Measurements from ENCODE around the gene EXOC3L4. TPM values are rescaled to one million over a fixed set of nuclear protein-coding genes. Genes with fewer than 3 reads are reported as not detected.
A peak's percentile ranks its signal among the peaks of the same experiment; 100 is the strongest.

Gene EXOC3L4
- polyA plus RNA-seq, 6 donors from 2014 or later: not detected

GRCh38 chr14:103099733-103100280, 5.3 kb downstream of the EXOC3L4 start:
- no peaks in the 10 kb centered on the region for H3K36me3 Mint-ChIP-seq
- H3K4me3 Mint-ChIP-seq: no peak overlapping the region
- H3K27ac Mint-ChIP-seq: no peak overlapping the region
- H3K9me3 Mint-ChIP-seq: no peaks in the 10 kb centered on the region
- peaks cover 11 to 24% (median 17%) of the 10 kb centered on the region in 3 donors for H3K4me1 Mint-ChIP-seq
- ATAC-seq (ENCODE audit: low read depth in 2 of 2): no peak
- H3K27me3 Mint-ChIP-seq: peaks cover 14 to 53% (median 42%) of the 10 kb centered on the region in 3 donors
- no peak for DNase-seq

GRCh38 chr14:103100281-103101121, 6.0 kb downstream of the EXOC3L4 start:
- Mint-ChIP-seq H3K9me3 (no peaks in the 10 kb centered on the region), H3K4me3 (no peak overlapping the region), H3K27ac (peak overlapping the region in 1 of 6 donors; percentile 56), H3K36me3 (no peaks in the 10 kb centered on the region), H3K4me1 (peaks cover 16 to 29% (median 24%) of the 10 kb centered on the region in 3 donors), H3K27me3 (peaks cover 20 to 60% (median 43%) of the 10 kb centered on the region in 3 donors)
- DNase-seq: no peak
- ATAC-seq (ENCODE audit: low read depth in 2 of 2): peak in 1 of 2 donors; percentile 36

- ATAC-seq (ENCODE audit: low read depth in 2 of 2) (no peak), DNase-seq (no peak)
- Mint-ChIP-seq H3K36me3 (no peaks in the 10 kb centered on the region), H3K4me3 (peak overlapping the region in 3 of 8 donors; percentile 15 to 26 (median 23)), H3K4me1 (peaks cover 16 to 32% (median 28%) of the 10 kb centered on the region in 3 donors), H3K27me3 (peaks cover 23 to 63% (median 42%) of the 10 kb centered on the region in 3 donors), H3K9me3 (no peaks in the 10 kb centered on the region), H3K27ac (no peak overlapping the region)
These were observed 6.9 kb downstream of the EXOC3L4 start for GRCh38 chr14:103101257-103101962.

GRCh38 chr14:103101963-103102688, 7.6 kb downstream of the EXOC3L4 start:
- peaks cover 20 to 63% (median 35%) of the 10 kb centered on the region in 3 donors for H3K27me3 Mint-ChIP-seq
- no peak for ATAC-seq (ENCODE audit: low read depth in 2 of 2)

GRCh38 chr14:103102689-103103260, 8.2 kb downstream of the EXOC3L4 start:
- Mint-ChIP-seq H3K27me3 (peaks cover 20 to 62% (median 29%) of the 10 kb centered on the region in 3 donors), H3K36me3 (no peaks in the 10 kb centered on the region), H3K4me1 (peaks cover 16 to 32% (median 28%) of the 10 kb centered on the region in 3 donors), H3K4me3 (peak overlapping the region in 2 of 8 donors; percentile 56 to 62), H3K9me3 (no peaks in the 10 kb centered on the region), H3K27ac (peak overlapping the region in 1 of 6 donors; percentile 95)
- DNase-seq (no peak), ATAC-seq (ENCODE audit: low read depth in 2 of 2) (no peak)

More at GRCh38 chr14:103101963-103102688, 7.6 kb downstream of the EXOC3L4 start:
- H3K4me3 Mint-ChIP-seq: no peak overlapping the region
- H3K4me1 Mint-ChIP-seq: peaks cover 16 to 32% (median 28%) of the 10 kb centered on the region in 3 donors
- DNase-seq: no peak
- H3K27ac Mint-ChIP-seq: no peak overlapping the region
- no peaks in the 10 kb centered on the region for H3K36me3 Mint-ChIP-seq
- no peaks in the 10 kb centered on the region for H3K9me3 Mint-ChIP-seq

- Mint-ChIP-seq H3K4me1 (peaks cover 16 to 32% (median 28%) of the 10 kb centered on the region in 3 donors), H3K36me3 (no peaks in the 10 kb centered on the region), H3K27ac (peak overlapping the region in 1 of 6 donors; percentile 95), H3K9me3 (no peaks in the 10 kb centered on the region), H3K27me3 (peaks cover 20 to 59% (median 27%) of the 10 kb centered on the region in 3 donors), H3K4me3 (peak overlapping the region in 7 of 8 donors; percentile 15 to 84 (median 55))
- no peak for ATAC-seq (ENCODE audit: low read depth in 2 of 2)
- DNase-seq: no peak
These were observed 9.2 kb downstream of the EXOC3L4 start for GRCh38 chr14:103103461-103104388.

- Mint-ChIP-seq H3K4me1 (peaks cover 16 to 32% (median 28%) of the 10 kb centered on the region in 3 donors), H3K27ac (no peak overlapping the region), H3K9me3 (no peaks in the 10 kb centered on the region), H3K4me3 (peak overlapping the region in 1 of 8 donors; percentile 15), H3K27me3 (peaks cover 20 to 59% (median 27%) of the 10 kb centered on the region in 3 donors), H3K36me3 (no peaks in the 10 kb centered on the region)
- no peak for DNase-seq
- no peak for ATAC-seq (ENCODE audit: low read depth in 2 of 2)
These were observed 9.8 kb downstream of the EXOC3L4 start for GRCh38 chr14:103104389-103104653.

- DNase-seq (peak; percentile 65), ATAC-seq (ENCODE audit: low read depth in 2 of 2) (peak; percentile 85 to 92)
- H3K27ac Mint-ChIP-seq: peak overlapping the region in 3 of 6 donors; percentile 52 to 73 (median 70)
- H3K36me3 Mint-ChIP-seq: no peaks in the 10 kb centered on the region
- peak overlapping the region in 6 of 8 donors; percentile 1 to 60 (median 47) for H3K4me3 Mint-ChIP-seq
- H3K4me1 Mint-ChIP-seq: peaks cover 16 to 32% (median 28%) of the 10 kb centered on the region in 3 donors
- no peaks in the 10 kb centered on the region for H3K9me3 Mint-ChIP-seq
- peaks cover 20 to 62% (median 27%) of the 10 kb centered on the region in 3 donors for H3K27me3 Mint-ChIP-seq
These were observed 10.3 kb downstream of the EXOC3L4 start for GRCh38 chr14:103104654-103105452.

- Mint-ChIP-seq H3K9me3 (no peaks in the 10 kb centered on the region), H3K4me1 (peaks cover 18 to 26% (median 24%) of the 10 kb centered on the region in 3 donors), H3K4me3 (peak overlapping the region in 3 of 8 donors; percentile 4 to 51 (median 43)), H3K36me3 (no peaks in the 10 kb centered on the region), H3K27ac (peak overlapping the region in 1 of 6 donors; percentile 70), H3K27me3 (peaks cover 20 to 65% (median 27%) of the 10 kb centered on the region in 3 donors)
- DNase-seq (peak; percentile 30), ATAC-seq (ENCODE audit: low read depth in 2 of 2) (peak in 1 of 2 donors; percentile 24)
These were observed 11.1 kb downstream of the EXOC3L4 start for GRCh38 chr14:103105580-103106150.

- peaks cover 21 to 35% (median 21%) of the 10 kb centered on the region in 3 donors for H3K4me1 Mint-ChIP-seq
- no peak for DNase-seq
- no peaks in the 10 kb centered on the region for H3K36me3 Mint-ChIP-seq
- no peaks in the 10 kb centered on the region for H3K9me3 Mint-ChIP-seq
- H3K4me3 Mint-ChIP-seq: no peak overlapping the region
- H3K27ac Mint-ChIP-seq: peak overlapping the region in 2 of 6 donors; percentile 54 to 63
- no peak for ATAC-seq (ENCODE audit: low read depth in 2 of 2)
- H3K27me3 Mint-ChIP-seq: peaks cover 15 to 60% (median 20%) of the 10 kb centered on the region in 3 donors
These were observed 12.9 kb downstream of the EXOC3L4 start for GRCh38 chr14:103107455-103107854.
